GM23338 (cell line): ENCODE measurements around the gene TTBK2. TPM values are rescaled to one million over a fixed set of nuclear protein-coding genes. Genes with fewer than 3 reads are reported as not detected.

ENCODE experiments used
- ATAC-seq: fragments of 200-7000 bp; cut with Tn5 transposase; 3 replicates; pipeline ENCODE4 v1.9.1; 2020
- DNase-seq: peaks from one replicate; pipeline ENCODE4 v3.0.0-alpha.2; 2015; ENCODE audit warnings: low spot score
- H2AFZ ChIP-seq: fragments of 200-600 bp; sonication (generic); 2 replicates; pipeline ENCODE4 v1.8.0; 2016; ENCODE audit warnings: antibody characterized with exemption, mild to moderate bottlenecking, moderate library complexity
- H3F3A ChIP-seq: fragments of 200-600 bp; sonication (generic); replicated peaks from 2 replicates; pipeline ENCODE4 v1.8.0; 2017; ENCODE audit warnings: antibody characterized with exemption, mixed run types, low read depth
- H3K27ac ChIP-seq: fragments of 200-600 bp; sonication (generic); 2 replicates; pipeline ENCODE4 v1.6.1; 2016; ENCODE audit warnings: low read depth
- H3K27me3 ChIP-seq: fragments of 200-600 bp; sonication (generic); 2 replicates; pipeline ENCODE4 v1.8.0; 2016; ENCODE audit warnings: mild to moderate bottlenecking, mixed run types, moderate library complexity; ENCODE audit not compliant: insufficient read depth
- H3K36me3 ChIP-seq: fragments of 200-600 bp; sonication (generic); 2 replicates; pipeline ENCODE4 v1.8.0; 2016; ENCODE audit warnings: mild to moderate bottlenecking; ENCODE audit not compliant: insufficient read depth
- H3K4me1 ChIP-seq: fragments of 200-600 bp; sonication (generic); 2 replicates; pipeline ENCODE4 v1.8.0; 2016; ENCODE audit warnings: mild to moderate bottlenecking, moderate library complexity; ENCODE audit not compliant: insufficient read depth
- H3K4me2 ChIP-seq: fragments of 200-600 bp; sonication (generic); 2 replicates; pipeline ENCODE4 v1.7.1; 2017; ENCODE audit warnings: mixed run types
- H3K4me3 ChIP-seq: fragments of 200-600 bp; sonication (generic); 2 replicates; pipeline ENCODE4 v1.6.1; 2016; ENCODE audit warnings: mixed run types
- H3K79me2 ChIP-seq: fragments of 200-600 bp; sonication (generic); replicated peaks from 2 replicates; pipeline ENCODE4 v1.8.0; 2017; ENCODE audit warnings: mild to moderate bottlenecking; ENCODE audit not compliant: insufficient read depth
- H3K9me2 ChIP-seq: fragments of 200-600 bp; sonication (generic); 2 replicates; pipeline ENCODE4 v1.8.0; 2017; ENCODE audit not compliant: insufficient read depth
- H4K20me1 ChIP-seq: fragments of 200-600 bp; sonication (generic); replicated peaks from 2 replicates; pipeline ENCODE4 v1.8.0; 2017; ENCODE audit warnings: mild to moderate bottlenecking; ENCODE audit not compliant: insufficient read depth
- H3K27ac Mint-ChIP-seq: 2 replicates; pipeline ENCODE4 v1.8.0; 2020; ENCODE audit warnings: inconsistent platforms, mild to moderate bottlenecking, moderate library complexity, mixed read lengths
- H3K27me3 Mint-ChIP-seq: 3 replicates; pipeline ENCODE4 v1.8.0; 2022; ENCODE audit warnings: low read depth, mild to moderate bottlenecking, moderate library complexity, mixed read lengths, inconsistent platforms; ENCODE audit not compliant: insufficient read depth, poor library complexity
- H3K36me3 Mint-ChIP-seq: 3 replicates; pipeline ENCODE4 v1.8.0; 2021; ENCODE audit warnings: low read depth, mild to moderate bottlenecking, inconsistent platforms, moderate library complexity, mixed read lengths
- H3K4me1 Mint-ChIP-seq: 3 replicates; pipeline ENCODE4 v1.8.0; 2020; ENCODE audit warnings: mild to moderate bottlenecking, inconsistent platforms, mixed read lengths
- H3K4me3 Mint-ChIP-seq: 3 replicates; pipeline ENCODE4 v1.8.0; 2021; ENCODE audit warnings: moderate library complexity, mild to moderate bottlenecking, inconsistent platforms, mixed read lengths
- H3K9me3 Mint-ChIP-seq: 3 replicates; pipeline ENCODE4 v1.8.0; 2020; ENCODE audit warnings: moderate library complexity, mild to moderate bottlenecking, inconsistent platforms, mixed read lengths
- CREB1 ChIP-seq: fragments of 250-450 bp; sonication (Bioruptor Pico); IDR thresholded peaks from 2 replicates; pipeline ENCODE4 v1.5.0; 2020; ENCODE audit warnings: low read depth, mild to moderate bottlenecking, moderate library complexity
- EZH2phosphoT487 ChIP-seq: fragments of 200-600 bp; sonication (generic); IDR thresholded peaks from one replicate; pipeline ENCODE4 v1.8.1; 2018; ENCODE audit warnings: antibody characterized with exemption; ENCODE audit not compliant: unreplicated experiment
- JUNB ChIP-seq: IDR thresholded peaks from one replicate; pipeline ENCODE4 v1.6.1; 2016; ENCODE audit warnings: antibody characterized with exemption; ENCODE audit not compliant: unreplicated experiment
- POLR2AphosphoS5 ChIP-seq: IDR thresholded peaks from 2 replicates; pipeline ENCODE4 v1.6.1; 2016; ENCODE audit warnings: antibody characterized with exemption, low read depth
- ZNF114 ChIP-seq: fragments of 250-450 bp; sonication (Bioruptor Pico); IDR thresholded peaks from 2 replicates; pipeline ENCODE4 v1.5.0; 2020; ENCODE audit warnings: mild to moderate bottlenecking, moderate library complexity
- ZNF331 ChIP-seq: fragments of 250-450 bp; sonication (Bioruptor Pico); IDR thresholded peaks from 2 replicates; pipeline ENCODE4 v1.5.0; 2020; ENCODE audit warnings: low read depth, mild to moderate bottlenecking, moderate library complexity
- ZNF462 ChIP-seq: fragments of 250-450 bp; sonication (Bioruptor Pico); IDR thresholded peaks from 2 replicates; pipeline ENCODE4 v1.5.0; 2020; ENCODE audit warnings: mild to moderate bottlenecking, moderate library complexity
- polyA plus RNA-seq: library from polyadenylated mRNA; unstranded; fragments of >200 nt; fragmentation: Nextera tagmentation; extraction: Ambion mirVana; gene quantifications from 2 replicates; pipeline ENCODE4 v1.2.1, GENCODE V29; 2016
- total RNA-seq: library from RNA; depleted of rRNA; stranded (reverse); fragments of >200 nt; shearing (Covaris generic); gene quantifications from 2 replicates; pipeline ENCODE4 v1.2.3, GENCODE V29; 2014

TTBK2 gene
- total and polyA plus RNA-seq, 2 experiments from 2014 or later: 5.8 to 15.9 TPM

GRCh38 chr15:42692536-42692935 lies 228.0 kb downstream of the TTBK2 start (continued):
- TF ChIP-seq ZNF462 (CRISPR knock-in tag): no peak
- TF ChIP-seq POLR2AphosphoS5: no peak
- TF ChIP-seq ZNF331: no peak
- TF ChIP-seq ZNF114: no peak
- TF ChIP-seq CREB1 (CRISPR knock-in tag): no peak

- Histone ChIP-seq H4K20me1 (no peaks in the 10 kb centered on the region), H3K9me2 (no peaks in the 10 kb centered on the region), H3K27ac (no peak overlapping the region), H3K4me2 (no peak overlapping the region), H3K27me3 (no peaks in the 10 kb centered on the region), H3K36me3 (no peaks in the 10 kb centered on the region), H3K4me3 (no peak overlapping the region), H3K4me1 (no peaks in the 10 kb centered on the region), H3K79me2 (no peaks in the 10 kb centered on the region), H2AFZ (no peak overlapping the region), H3F3A (no peaks in the 10 kb centered on the region)
- Mint-ChIP-seq H3K36me3 (peaks cover 4% of the 10 kb centered on the region; the same call in 1 of the 3 replicates), H3K27ac (no peak overlapping the region), H3K27me3 (peaks cover 11% of the 10 kb centered on the region), H3K4me1 (no peaks in the 10 kb centered on the region), H3K4me3 (no peak overlapping the region), H3K9me3 (no peaks in the 10 kb centered on the region)
- DNase-seq (no peak), ATAC-seq (no peak)
- no peak for TF ChIP-seq ZNF462 (CRISPR knock-in tag)
- TF ChIP-seq JUNB: no peak
- no peak for TF ChIP-seq CREB1 (CRISPR knock-in tag)
- TF ChIP-seq EZH2phosphoT487: no peak
- no peak for TF ChIP-seq ZNF331
These were observed 228.8 kb downstream of the TTBK2 start for GRCh38 chr15:42691770-42692169.
